Testis (tissue), 3 donors: Measurements from ENCODE around the gene AHCY. TPM values are rescaled to one million over a fixed set of nuclear protein-coding genes. Genes with fewer than 3 reads are reported as not detected.

Experiments
- DNase-seq: peaks from one replicate; pipeline ENCODE4 v3.0.0-alpha.2; 2019
- H3K27ac ChIP-seq, 2 donors: fragments of 200-600 bp; sonication (generic); one replicate each; pipeline ENCODE4 v1.5.1; 2019
- H3K27me3 ChIP-seq: fragments of 200-600 bp; sonication (generic); one replicate; pipeline ENCODE4 v1.5.1; 2019
- H3K36me3 ChIP-seq: fragments of 200-600 bp; sonication (generic); one replicate; pipeline ENCODE4 v1.5.1; 2017; ENCODE audit warnings: low read depth; ENCODE audit errors: missing control alignments
- H3K4me1 ChIP-seq: fragments of 200-600 bp; sonication (generic); one replicate; pipeline ENCODE4 v1.5.1; 2019
- H3K4me3 ChIP-seq, 2 donors: fragments of 200-600 bp; sonication (generic); one replicate each; pipeline ENCODE4 v1.5.1; 2017 to 2019
- H3K9me3 ChIP-seq: fragments of 200-600 bp; sonication (generic); one replicate; pipeline ENCODE4 v1.5.1; 2017
- POLR2A ChIP-seq: fragments of 450-650 bp; IDR thresholded peaks from one replicate; pipeline ENCODE4 v1.6.1; 2017; ENCODE audit warnings: antibody characterized with exemption, mild to moderate bottlenecking, moderate library complexity
- whole genome bisulfite sequencing, 2 donors: methylation state at CpG; one replicate each; pipeline ENCODE4 v1.1.5; 2018; 5-methylcytosine and 5-hydroxymethylcytosine counted together
- intact Hi-C: fragments of 100-400 bp; cut with DNase I; formaldehyde crosslinking; loops from one replicate; pipeline ENCODE4 v1.15.1; 2023; ENCODE audit warnings: low total_unique reads
- polyA plus RNA-seq: library from polyadenylated mRNA; stranded (reverse); fragments of 350-450 nt; fragmentation: Illumina TruSeq; extraction: RNeasy Lipid Tissue Mini Kit (QIAGEN cat#74804); gene quantifications from one replicate; pipeline ENCODE4 v1.2.3, GENCODE V29; 2014; ENCODE audit warnings: low read depth, low replicate concordance; ENCODE audit not compliant: insufficient read depth
- small RNA-seq, 2 donors: library from RNA; depleted of rRNA; stranded (forward); fragments of <200 nt; gene quantifications; one replicate each; pipeline ENCODE3, GENCODE V24; 2016
- total RNA-seq, 2 donors: library from RNA; depleted of rRNA; stranded (reverse); fragments of >200 nt; gene quantifications; one replicate each; pipeline ENCODE4 v1.2.3, GENCODE V29; 2016
- TF ChIP-seq, protein P1 (sequence below), 3 experiments: fragments of 450-650 bp in 2 of 3; fragments of 200-600 bp in 1 of 3; sonication (generic) in 1 of 3; IDR thresholded peaks; one replicate each; pipeline ENCODE4 v1.5.1; 2016 to 2019; ENCODE audit warnings: antibody characterized with exemption in 3 of 3, mild to moderate bottlenecking in 2 of 3, moderate library complexity in 1 of 3

The AHCY gene
- total and polyA plus RNA-seq, 3 donors from 2014 or later: 127 to 237 (median 178) TPM

DNA sequence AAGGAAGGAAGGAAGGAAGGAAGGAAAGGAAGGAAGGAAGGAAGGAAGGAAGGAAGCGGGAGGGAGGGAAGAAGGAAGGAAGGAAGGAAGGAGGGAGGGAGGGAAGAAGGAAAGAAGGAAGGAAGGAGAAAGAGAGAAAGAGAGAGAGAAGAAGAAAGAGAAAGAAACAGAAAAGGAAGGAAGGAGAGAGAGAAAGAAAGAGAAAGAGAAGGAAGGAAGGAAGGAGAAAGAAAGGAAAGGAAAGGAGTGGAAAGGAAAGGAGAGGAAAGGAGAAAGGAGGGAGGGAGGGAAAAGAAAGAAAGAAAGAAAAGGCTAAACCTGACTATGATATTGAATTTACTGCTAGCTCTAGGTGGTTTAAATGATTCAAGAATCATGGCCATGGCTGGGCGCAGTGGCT lies 67.3 kb downstream of the AHCY start:
- no peak overlapping the region for H3K4me3 ChIP-seq
- no peaks in the 10 kb centered on the region for H3K36me3 ChIP-seq
- no peak for DNase-seq
- 90 to 100% methylated on average over 2 of the region's 2 CpGs for WGBS, 2 donors
- no peaks in the 10 kb centered on the region for H3K9me3 ChIP-seq
- no peaks in the 10 kb centered on the region for H3K27me3 ChIP-seq
- H3K4me1 ChIP-seq: no peaks in the 10 kb centered on the region
- TF ChIP-seq POLR2A: no peak
- TF ChIP-seq, protein P1, sequence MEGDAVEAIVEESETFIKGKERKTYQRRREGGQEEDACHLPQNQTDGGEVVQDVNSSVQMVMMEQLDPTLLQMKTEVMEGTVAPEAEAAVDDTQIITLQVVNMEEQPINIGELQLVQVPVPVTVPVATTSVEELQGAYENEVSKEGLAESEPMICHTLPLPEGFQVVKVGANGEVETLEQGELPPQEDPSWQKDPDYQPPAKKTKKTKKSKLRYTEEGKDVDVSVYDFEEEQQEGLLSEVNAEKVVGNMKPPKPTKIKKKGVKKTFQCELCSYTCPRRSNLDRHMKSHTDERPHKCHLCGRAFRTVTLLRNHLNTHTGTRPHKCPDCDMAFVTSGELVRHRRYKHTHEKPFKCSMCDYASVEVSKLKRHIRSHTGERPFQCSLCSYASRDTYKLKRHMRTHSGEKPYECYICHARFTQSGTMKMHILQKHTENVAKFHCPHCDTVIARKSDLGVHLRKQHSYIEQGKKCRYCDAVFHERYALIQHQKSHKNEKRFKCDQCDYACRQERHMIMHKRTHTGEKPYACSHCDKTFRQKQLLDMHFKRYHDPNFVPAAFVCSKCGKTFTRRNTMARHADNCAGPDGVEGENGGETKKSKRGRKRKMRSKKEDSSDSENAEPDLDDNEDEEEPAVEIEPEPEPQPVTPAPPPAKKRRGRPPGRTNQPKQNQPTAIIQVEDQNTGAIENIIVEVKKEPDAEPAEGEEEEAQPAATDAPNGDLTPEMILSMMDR (IDR thresholded peaks at IDR 0.05): no peak
- intact Hi-C loops: no loop called here
- no peak overlapping the region for H3K27ac ChIP-seq

- no peak for DNase-seq
- H3K4me3 ChIP-seq: no peak overlapping the region
- no peaks in the 10 kb centered on the region for H3K9me3 ChIP-seq
- no peaks in the 10 kb centered on the region for H3K4me1 ChIP-seq
- TF ChIP-seq, protein P1 (IDR thresholded peaks at IDR 0.05): no peak
- TF ChIP-seq POLR2A: no peak
- H3K36me3 ChIP-seq: no peaks in the 10 kb centered on the region
- no peak overlapping the region for H3K27ac ChIP-seq
- no peaks in the 10 kb centered on the region for H3K27me3 ChIP-seq
- intact Hi-C loops: no loop called here
Observed at GRCh38 chr20:34233687-34234086, 69.5 kb downstream of the AHCY start.

DNA sequence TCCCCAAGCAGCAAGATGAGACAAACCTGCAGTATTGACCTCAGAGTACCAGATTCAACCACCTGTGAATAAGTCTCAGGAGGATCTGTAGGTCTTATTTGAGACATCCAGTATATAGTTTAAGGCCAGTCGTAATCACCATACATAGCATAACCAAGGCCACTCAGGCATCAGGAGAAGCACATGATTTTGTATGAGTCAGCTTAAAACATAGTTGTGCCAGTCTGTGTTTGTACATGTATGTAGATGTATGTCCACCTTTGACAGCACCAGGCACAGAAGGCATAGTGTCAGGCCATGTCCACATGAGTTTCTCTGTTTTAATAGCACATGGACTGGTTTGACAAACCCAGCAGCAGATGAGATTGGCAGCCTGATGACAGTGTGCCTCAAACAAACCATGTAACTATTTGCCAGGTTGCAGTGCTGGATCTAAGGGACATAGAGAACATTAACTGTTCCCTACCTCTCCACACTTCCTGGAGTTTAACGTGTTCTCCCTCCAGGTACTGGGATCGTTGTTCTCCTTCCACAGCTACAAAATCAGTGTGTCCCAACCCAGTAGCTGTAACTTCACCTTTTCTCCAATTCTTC lies 70.6 kb downstream of the AHCY start:
- Histone ChIP-seq H3K9me3 (no peaks in the 10 kb centered on the region), H3K27ac (no peak overlapping the region), H3K36me3 (no peaks in the 10 kb centered on the region), H3K4me1 (no peaks in the 10 kb centered on the region), H3K27me3 (no peaks in the 10 kb centered on the region), H3K4me3 (no peak overlapping the region)
- TF ChIP-seq POLR2A: no peak
- TF ChIP-seq, protein P1 (IDR thresholded peaks at IDR 0.05): no peak
- no peak for DNase-seq
- 80 to 95% methylated on average over 3 of the region's 3 CpGs for WGBS, 2 donors
- intact Hi-C loops: no loop called here

DNA sequence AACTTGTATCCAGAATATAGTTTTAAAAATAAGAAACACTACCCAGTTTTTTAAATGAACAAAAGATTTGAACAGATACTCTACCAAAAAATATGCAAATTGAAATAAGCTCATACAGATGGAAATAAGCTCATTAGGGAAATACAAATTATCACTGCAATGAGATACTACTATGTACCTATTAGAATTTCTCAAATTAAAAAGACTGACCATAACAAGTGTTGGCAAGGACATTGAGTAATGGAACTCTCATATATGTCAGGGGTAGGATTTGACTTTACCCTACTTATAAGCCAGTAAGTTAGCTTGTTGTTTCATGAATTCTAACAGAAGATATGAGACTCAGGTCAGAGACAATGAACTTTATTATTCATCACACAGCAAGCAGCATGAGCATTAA lies 71.5 kb downstream of the AHCY start:
- H3K27me3 ChIP-seq: no peaks in the 10 kb centered on the region
- no peaks in the 10 kb centered on the region for H3K4me1 ChIP-seq
- H3K36me3 ChIP-seq: no peaks in the 10 kb centered on the region
- no peaks in the 10 kb centered on the region for H3K9me3 ChIP-seq
- no peak overlapping the region for H3K27ac ChIP-seq
- no peak overlapping the region for H3K4me3 ChIP-seq
- TF ChIP-seq POLR2A: no peak
- TF ChIP-seq, protein P1 (IDR thresholded peaks at IDR 0.05): no peak
- intact Hi-C loops: no loop called here
- no peak for DNase-seq

Small RNA genes within 50 kb of the gene (small RNA-seq; reads per million reads assigned to genes)
- gene AL356299.1: 0 reads per million in 2 donors

Other genes starting within 250 kb of the AHCY start
- 10 to 100 TPM; 41.9 to 45.4 TPM for gene EIF2S2, start 191.1 kb downstream of the AHCY start, total RNA-seq
- 48.9 TPM for gene EIF2S2, start 191.1 kb downstream of the AHCY start, polyA plus RNA-seq
- gene ASIP, start 61.9 kb downstream of the AHCY start, total RNA-seq: 1 to 10 TPM in 1 of 2 donors, not detected in 1; 2.1 TPM
- 0.65 TPM for gene ASIP, start 61.9 kb downstream of the AHCY start, polyA plus RNA-seq
- 100 to 1,000 TPM in 1 of 2 donors, 10 to 100 TPM in 1; 88.1 to 107 TPM for gene ITCH, start 59.9 kb upstream of the AHCY start, total RNA-seq
- gene ITCH, start 59.9 kb upstream of the AHCY start, polyA plus RNA-seq: 75.4 TPM
- 100 to 1,000 TPM in 1 of 2 donors, 10 to 100 TPM in 1; 97.6 to 128 TPM for gene DYNLRB1, start 213.1 kb upstream of the AHCY start, total RNA-seq
- 155 TPM for gene DYNLRB1, start 213.1 kb upstream of the AHCY start, polyA plus RNA-seq